ENCODE results near the gene ZNF668. TPM values are rescaled to one million over a fixed set of nuclear protein-coding genes. Genes with fewer than 3 reads are reported as not detected.

Gene ZNF668
- total and polyA plus RNA-seq, 4 donors, result 6.0 to 10.3 (median 7.0) TPM

DNA sequence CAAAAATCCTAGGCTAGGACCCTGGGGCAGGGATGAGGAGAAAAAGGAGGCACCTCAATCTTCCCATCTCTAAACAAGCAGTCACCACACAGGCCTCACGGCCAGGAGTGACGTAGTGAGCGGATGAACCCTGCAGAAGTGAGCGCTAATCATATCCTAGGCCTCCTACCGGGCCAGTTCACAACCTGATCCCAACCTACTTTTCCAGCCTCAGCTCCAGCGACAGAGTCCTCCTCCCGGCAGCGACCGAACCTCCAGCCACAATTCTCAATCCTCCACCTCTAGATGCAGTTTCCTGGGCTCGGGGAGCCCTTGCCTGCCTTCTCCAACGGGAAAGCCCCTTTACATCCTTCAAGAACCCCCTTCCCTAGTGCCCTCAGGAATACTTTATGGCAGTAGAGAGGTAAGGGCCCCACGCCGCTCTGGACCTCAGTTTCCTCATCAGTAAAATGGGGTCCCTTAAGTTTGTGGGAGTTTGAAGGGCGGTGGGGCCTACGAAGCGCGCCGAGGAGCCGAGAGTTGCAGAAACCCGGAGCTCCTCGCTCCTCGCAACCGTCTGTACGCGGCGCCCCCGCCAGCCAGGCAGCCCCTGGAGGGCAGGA lies 1.4 kb downstream of the ZNF668 start:
- ATAC-seq (ENCODE audit: low FRiP score) (no peak), DNase-seq (no peak)
- H3K27ac ChIP-seq (ENCODE audit: low read depth in 1 of 2, low read length in 2 of 2), result peak overlapping the region in 1 of 2 donors; percentile 41
- peak overlapping the region; percentile 84 to 97 for H3K4me3 ChIP-seq (ENCODE audit: low read length in 2 of 2)
- intact Hi-C loops (cut with DNase I), result loop anchor here (2.0 to 10.0 kb wide), 6 partner anchors 38 to 390 kb away; partner anchors contain the start of genes HSD3B7 (in 1 of the 2), SETD1A (in 1 of the 2) and STX4 (in 1 of the 2)
- H3K27me3 ChIP-seq (ENCODE audit: control insufficient read depth in 1 of 2, insufficient read depth in 2 of 2, low read length in 1 of 2), result no peaks in the 10 kb centered on the region
- no peaks in the 10 kb centered on the region for H3K9me3 ChIP-seq (ENCODE audit: control insufficient read depth, low read length)
- H3K36me3 ChIP-seq (ENCODE audit: control insufficient read depth in 1 of 2, insufficient read depth in 2 of 2, low read length in 1 of 2), result no peaks in the 10 kb centered on the region
- H3K4me1 ChIP-seq (ENCODE audit: control insufficient read depth in 1 of 2, insufficient read depth in 2 of 2, low read length in 2 of 2), result peaks cover 0 to 3% of the 10 kb centered on the region in 2 donors
- WGBS, 2 donors, result 1% methylated on average over 27 of the region's 27 CpGs

DNA sequence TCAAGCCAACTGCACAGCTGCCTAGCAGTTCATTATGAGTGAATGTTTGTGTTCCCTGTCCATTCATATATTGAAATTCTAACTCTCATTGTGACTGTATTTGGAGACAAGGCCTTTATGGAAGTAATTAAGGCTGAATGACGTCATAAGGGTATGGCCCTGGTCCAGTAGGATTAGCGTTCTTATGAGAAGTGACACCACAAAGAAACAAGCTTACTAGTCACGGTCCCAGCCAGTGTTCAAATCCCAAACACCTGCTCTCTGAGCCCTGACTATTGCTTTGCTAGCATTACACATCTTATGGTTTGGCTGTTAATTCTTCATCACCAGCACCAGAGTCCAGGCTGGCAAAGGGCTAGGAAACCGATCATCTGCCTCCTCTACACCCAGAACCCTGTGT lies 2.2 kb downstream of the ZNF668 start:
- Histone ChIP-seq H3K9me3 (ENCODE audit: control insufficient read depth, low read length) (no peaks in the 10 kb centered on the region), H3K4me1 (ENCODE audit: control insufficient read depth in 1 of 2, insufficient read depth in 2 of 2, low read length in 2 of 2) (peaks cover 0 to 3% of the 10 kb centered on the region in 2 donors), H3K27me3 (ENCODE audit: control insufficient read depth in 1 of 2, insufficient read depth in 2 of 2, low read length in 1 of 2) (no peaks in the 10 kb centered on the region), H3K27ac (ENCODE audit: low read depth in 1 of 2, low read length in 2 of 2) (no peak overlapping the region), H3K36me3 (ENCODE audit: control insufficient read depth in 1 of 2, insufficient read depth in 2 of 2, low read length in 1 of 2) (no peaks in the 10 kb centered on the region), H3K4me3 (ENCODE audit: low read length in 2 of 2) (no peak overlapping the region)
- ATAC-seq (ENCODE audit: low FRiP score), result no peak
- 31 to 37% methylated on average over 4 of the region's 4 CpGs for WGBS, 2 donors
- intact Hi-C loops (cut with DNase I), result loop anchor here (2.0 to 10.0 kb wide), 6 partner anchors 37 to 390 kb away; partner anchors contain the start of genes HSD3B7 (in 1 of the 2), SETD1A (in 1 of the 2) and STX4 (in 1 of the 2)
- DNase-seq, result no peak

DNA sequence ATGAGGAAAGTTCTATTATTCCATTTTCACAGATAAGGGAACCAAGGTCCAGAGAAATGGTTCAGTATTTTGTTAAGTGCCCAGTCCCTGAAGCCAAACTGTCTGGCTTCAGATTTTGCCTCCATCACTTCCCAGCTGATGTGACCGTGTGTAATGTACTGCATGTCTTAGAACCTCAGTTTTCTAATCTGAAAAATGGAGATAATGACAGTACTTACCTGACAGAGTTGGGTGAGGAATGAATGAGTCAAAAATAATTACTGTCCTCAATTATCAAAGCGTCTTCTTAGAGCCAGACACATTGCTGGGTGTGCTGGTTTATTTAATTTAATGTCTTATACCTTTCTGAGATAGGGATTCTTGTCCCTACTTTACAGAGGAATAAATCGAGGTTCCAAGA lies 6.7 kb downstream of the ZNF668 start:
- WGBS, 2 donors, result 80 to 88% methylated on average over 3 of the region's 3 CpGs
- H3K4me3 ChIP-seq (ENCODE audit: low read length in 2 of 2), result no peak overlapping the region
- H3K9me3 ChIP-seq (ENCODE audit: control insufficient read depth, low read length), result no peaks in the 10 kb centered on the region
- no peak overlapping the region for H3K27ac ChIP-seq (ENCODE audit: low read depth in 1 of 2, low read length in 2 of 2)
- ATAC-seq (ENCODE audit: low FRiP score), result no peak
- intact Hi-C loops (cut with DNase I), result no loop called here
- no peak for DNase-seq
- H3K27me3 ChIP-seq (ENCODE audit: control insufficient read depth in 1 of 2, insufficient read depth in 2 of 2, low read length in 1 of 2), result no peaks in the 10 kb centered on the region
- no peaks in the 10 kb centered on the region for H3K4me1 ChIP-seq (ENCODE audit: control insufficient read depth in 1 of 2, insufficient read depth in 2 of 2, low read length in 2 of 2)
- no peaks in the 10 kb centered on the region for H3K36me3 ChIP-seq (ENCODE audit: control insufficient read depth in 1 of 2, insufficient read depth in 2 of 2, low read length in 1 of 2)

DNA sequence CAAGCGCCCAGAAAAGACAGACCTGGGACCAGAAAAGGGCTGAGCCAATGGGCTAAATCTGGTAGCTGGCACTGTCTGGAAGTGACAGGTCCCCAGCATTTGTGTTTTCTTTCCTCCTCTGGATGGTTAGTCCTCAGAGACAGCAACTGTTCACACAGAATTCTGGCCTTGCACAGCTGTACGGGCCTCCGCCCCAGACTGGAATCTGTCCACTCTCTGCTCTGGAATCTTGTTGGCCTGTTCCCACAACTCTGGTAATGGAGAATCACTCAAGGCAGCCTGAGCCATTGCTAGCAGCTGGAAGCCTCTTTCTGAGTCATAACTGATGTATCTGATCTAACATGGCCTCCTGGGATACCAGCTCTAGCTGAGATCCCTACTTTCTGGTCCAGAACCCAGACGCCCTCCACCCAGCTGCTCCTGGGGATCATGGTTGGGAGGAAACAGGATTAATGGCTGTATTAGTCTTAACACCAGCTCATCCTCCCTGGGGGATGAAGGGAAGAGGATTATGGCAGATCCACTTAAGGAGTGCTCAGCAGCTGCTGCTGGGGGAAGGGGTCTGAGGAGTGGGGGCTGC lies 9.1 kb downstream of the ZNF668 start:
- Histone ChIP-seq H3K36me3 (ENCODE audit: control insufficient read depth in 1 of 2, insufficient read depth in 2 of 2, low read length in 1 of 2) (peaks cover 0 to 4% of the 10 kb centered on the region in 2 donors), H3K4me3 (ENCODE audit: low read length in 2 of 2) (no peak overlapping the region), H3K27ac (ENCODE audit: low read depth in 1 of 2, low read length in 2 of 2) (peak overlapping the region in 1 of 2 donors; percentile 26), H3K4me1 (ENCODE audit: control insufficient read depth in 1 of 2, insufficient read depth in 2 of 2, low read length in 2 of 2) (no peaks in the 10 kb centered on the region), H3K9me3 (ENCODE audit: control insufficient read depth, low read length) (no peaks in the 10 kb centered on the region), H3K27me3 (ENCODE audit: control insufficient read depth in 1 of 2, insufficient read depth in 2 of 2, low read length in 1 of 2) (no peaks in the 10 kb centered on the region)
- peak in 1 of 2 donors; percentile 72 for DNase-seq
- intact Hi-C loops (cut with DNase I), result no loop called here
- peak; percentile 80 for ATAC-seq (ENCODE audit: low FRiP score)
- 46 to 48% methylated on average over 4 of the region's 4 CpGs for WGBS, 2 donors

DNA sequence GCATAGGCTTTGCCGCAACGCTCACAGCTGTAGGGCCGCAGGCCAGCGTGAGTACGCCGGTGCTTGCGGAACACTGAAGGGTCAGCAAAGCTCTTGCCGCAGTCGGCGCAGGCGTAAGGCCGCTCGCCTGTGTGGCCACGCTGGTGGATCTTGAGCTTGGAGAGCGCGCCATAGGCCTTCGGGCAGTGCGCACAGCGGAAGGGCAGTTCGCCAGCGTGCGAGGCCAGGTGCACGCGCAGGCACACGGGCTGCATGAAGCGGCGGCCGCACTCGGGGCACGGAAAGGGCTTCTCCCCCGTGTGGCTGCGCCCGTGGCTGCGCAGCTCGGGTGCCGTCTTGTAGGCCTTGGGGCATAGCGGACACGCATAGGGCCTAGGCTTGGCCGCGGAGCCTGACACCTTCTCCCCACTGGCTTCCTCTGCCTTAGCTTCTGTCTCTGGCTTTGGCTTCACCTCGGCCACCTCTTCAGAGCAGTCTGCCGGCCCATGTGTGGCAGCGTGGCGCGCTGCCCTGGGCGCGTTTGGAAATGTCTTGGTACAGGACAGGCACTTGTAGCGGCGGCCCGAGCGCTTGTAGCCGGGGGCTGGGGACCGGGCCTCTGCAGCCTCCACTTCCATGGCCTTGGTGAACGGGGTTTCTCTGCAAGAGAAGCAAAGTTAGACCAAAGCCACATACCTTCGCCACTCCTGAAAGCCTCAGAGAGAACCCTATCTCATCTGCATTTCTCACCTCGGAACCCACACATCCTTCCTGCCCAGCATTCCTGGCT lies 10.0 kb downstream of the ZNF668 start:
- H3K27ac ChIP-seq (ENCODE audit: low read depth in 1 of 2, low read length in 2 of 2), result no peak overlapping the region
- H3K36me3 ChIP-seq (ENCODE audit: control insufficient read depth in 1 of 2, insufficient read depth in 2 of 2, low read length in 1 of 2), result peaks cover 0 to 4% of the 10 kb centered on the region in 2 donors
- H3K9me3 ChIP-seq (ENCODE audit: control insufficient read depth, low read length), result no peaks in the 10 kb centered on the region
- DNase-seq (no peak), ATAC-seq (ENCODE audit: low FRiP score) (peak; percentile 23)
- intact Hi-C loops (cut with DNase I), result no loop called here
- H3K4me1 ChIP-seq (ENCODE audit: control insufficient read depth in 1 of 2, insufficient read depth in 2 of 2, low read length in 2 of 2), result no peaks in the 10 kb centered on the region
- H3K4me3 ChIP-seq (ENCODE audit: low read length in 2 of 2), result no peak overlapping the region
- 96% methylated on average over 53 to 56 of the region's 56 CpGs for WGBS, 2 donors
- H3K27me3 ChIP-seq (ENCODE audit: control insufficient read depth in 1 of 2, insufficient read depth in 2 of 2, low read length in 1 of 2), result no peaks in the 10 kb centered on the region

DNA sequence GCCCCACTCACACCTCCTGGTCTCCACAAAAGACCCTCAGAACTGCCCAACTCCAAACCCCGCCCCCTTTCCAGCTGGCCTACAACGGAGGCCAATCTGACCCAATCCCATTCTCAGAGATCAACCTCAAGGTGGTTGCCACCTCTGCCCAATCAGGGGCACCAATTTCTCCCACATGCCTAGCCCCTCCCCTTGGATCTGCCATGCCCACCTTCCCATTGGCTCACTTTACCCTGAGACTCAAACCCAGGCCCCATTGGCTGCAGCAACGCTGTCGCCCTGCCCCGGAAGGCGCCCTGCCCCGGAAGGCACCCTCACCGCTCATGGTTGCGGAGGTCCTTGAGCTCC lies 10.6 kb downstream of the ZNF668 start:
- Histone ChIP-seq H3K36me3 (ENCODE audit: control insufficient read depth in 1 of 2, insufficient read depth in 2 of 2, low read length in 1 of 2) (peaks cover 0 to 4% of the 10 kb centered on the region in 2 donors), H3K4me1 (ENCODE audit: control insufficient read depth in 1 of 2, insufficient read depth in 2 of 2, low read length in 2 of 2) (no peaks in the 10 kb centered on the region), H3K9me3 (ENCODE audit: control insufficient read depth, low read length) (no peaks in the 10 kb centered on the region), H3K4me3 (ENCODE audit: low read length in 2 of 2) (no peak overlapping the region), H3K27me3 (ENCODE audit: control insufficient read depth in 1 of 2, insufficient read depth in 2 of 2, low read length in 1 of 2) (no peaks in the 10 kb centered on the region), H3K27ac (ENCODE audit: low read depth in 1 of 2, low read length in 2 of 2) (no peak overlapping the region)
- ATAC-seq (ENCODE audit: low FRiP score) (no peak), DNase-seq (no peak)
- 95 to 96% methylated on average over 9 of the region's 9 CpGs for WGBS, 2 donors
- intact Hi-C loops (cut with DNase I), result no loop called here

DNA sequence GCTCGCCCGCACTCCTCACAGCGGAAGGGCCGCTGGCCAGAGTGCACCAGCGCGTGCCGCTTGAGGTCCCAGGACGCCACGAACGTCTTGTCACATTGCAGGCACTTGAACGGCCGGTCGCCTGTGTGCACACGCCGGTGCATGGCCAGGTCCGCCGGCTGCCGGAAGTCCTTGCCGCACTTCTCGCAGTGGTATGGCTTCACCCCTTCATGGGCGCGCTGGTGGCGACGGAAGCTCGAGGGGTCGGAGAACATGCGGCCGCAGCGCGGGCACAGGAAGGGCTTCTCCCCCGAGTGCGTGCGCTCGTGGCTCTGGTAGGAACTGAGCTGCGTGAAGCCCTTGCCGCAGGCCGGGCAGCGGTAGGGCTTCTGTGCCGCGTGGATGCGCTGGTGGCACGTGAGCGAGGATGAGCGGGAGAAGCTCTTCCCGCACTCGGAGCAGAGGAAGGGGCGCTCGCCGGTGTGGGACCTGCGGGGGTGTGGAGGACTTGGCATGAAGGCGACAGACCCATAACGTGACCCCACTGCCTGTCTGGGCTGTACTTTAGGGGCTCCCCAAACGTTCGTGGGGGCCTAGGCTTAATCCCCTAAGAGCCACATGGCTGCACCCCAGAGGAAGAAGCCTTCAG lies 12.1 kb downstream of the ZNF668 start:
- Histone ChIP-seq H3K4me1 (ENCODE audit: control insufficient read depth in 1 of 2, insufficient read depth in 2 of 2, low read length in 2 of 2) (no peaks in the 10 kb centered on the region), H3K27ac (ENCODE audit: low read depth in 1 of 2, low read length in 2 of 2) (no peak overlapping the region), H3K4me3 (ENCODE audit: low read length in 2 of 2) (no peak overlapping the region), H3K9me3 (ENCODE audit: control insufficient read depth, low read length) (no peaks in the 10 kb centered on the region), H3K27me3 (ENCODE audit: control insufficient read depth in 1 of 2, insufficient read depth in 2 of 2, low read length in 1 of 2) (no peaks in the 10 kb centered on the region), H3K36me3 (ENCODE audit: control insufficient read depth in 1 of 2, insufficient read depth in 2 of 2, low read length in 1 of 2) (peaks cover 0 to 4% of the 10 kb centered on the region in 2 donors)
- WGBS, 2 donors, result 96% methylated on average over 54 of the region's 54 CpGs
- intact Hi-C loops (cut with DNase I), result no loop called here
- ATAC-seq (ENCODE audit: low FRiP score) (no peak), DNase-seq (no peak)

DNA sequence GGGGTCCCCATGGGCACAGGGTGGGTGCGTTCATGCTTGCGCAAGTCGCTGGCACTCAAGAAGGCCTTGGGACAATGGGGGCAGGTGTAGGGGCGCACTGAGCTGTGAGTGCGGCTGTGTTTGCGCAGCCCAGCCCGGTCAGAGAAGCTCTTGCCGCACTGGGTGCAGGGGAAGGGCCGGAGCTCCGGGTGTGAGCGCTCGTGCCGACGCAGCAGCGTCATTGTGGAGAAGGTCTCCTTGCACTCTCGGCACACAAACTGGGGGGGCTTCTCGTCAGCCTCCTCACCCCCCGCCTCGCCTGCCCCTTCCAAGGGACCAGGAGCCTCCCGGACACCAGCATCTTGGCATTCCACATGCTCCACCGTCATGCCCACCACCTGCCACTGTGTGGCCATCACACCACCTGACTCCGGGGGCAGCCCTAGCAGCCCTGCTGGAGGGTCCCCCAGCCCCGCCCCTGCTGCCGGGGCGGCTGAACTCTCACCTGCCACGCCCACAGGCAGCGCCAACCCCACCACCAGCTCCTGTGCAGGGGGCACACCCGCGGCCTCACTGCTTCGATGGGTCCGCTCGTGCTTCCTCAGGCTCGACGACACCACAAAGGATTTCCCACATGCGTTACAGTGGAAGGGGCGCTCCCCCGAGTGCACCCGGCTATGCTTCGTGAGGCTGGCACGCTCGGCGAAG lies 12.8 kb downstream of the ZNF668 start:
- Histone ChIP-seq H3K27me3 (ENCODE audit: control insufficient read depth in 1 of 2, insufficient read depth in 2 of 2, low read length in 1 of 2) (no peaks in the 10 kb centered on the region), H3K9me3 (ENCODE audit: control insufficient read depth, low read length) (no peaks in the 10 kb centered on the region), H3K27ac (ENCODE audit: low read depth in 1 of 2, low read length in 2 of 2) (no peak overlapping the region), H3K4me3 (ENCODE audit: low read length in 2 of 2) (no peak overlapping the region), H3K36me3 (ENCODE audit: control insufficient read depth in 1 of 2, insufficient read depth in 2 of 2, low read length in 1 of 2) (peaks cover 0 to 4% of the 10 kb centered on the region in 2 donors), H3K4me1 (ENCODE audit: control insufficient read depth in 1 of 2, insufficient read depth in 2 of 2, low read length in 2 of 2) (no peaks in the 10 kb centered on the region)
- ATAC-seq (ENCODE audit: low FRiP score) (no peak), DNase-seq (no peak)
- intact Hi-C loops (cut with DNase I), result no loop called here
- WGBS, 2 donors, result 92 to 95% methylated on average over 42 of the region's 42 CpGs

All from aorta (tissue), 5 donors.